ENCODE measurements around the gene GKN1.

Gene GKN1

DNA sequence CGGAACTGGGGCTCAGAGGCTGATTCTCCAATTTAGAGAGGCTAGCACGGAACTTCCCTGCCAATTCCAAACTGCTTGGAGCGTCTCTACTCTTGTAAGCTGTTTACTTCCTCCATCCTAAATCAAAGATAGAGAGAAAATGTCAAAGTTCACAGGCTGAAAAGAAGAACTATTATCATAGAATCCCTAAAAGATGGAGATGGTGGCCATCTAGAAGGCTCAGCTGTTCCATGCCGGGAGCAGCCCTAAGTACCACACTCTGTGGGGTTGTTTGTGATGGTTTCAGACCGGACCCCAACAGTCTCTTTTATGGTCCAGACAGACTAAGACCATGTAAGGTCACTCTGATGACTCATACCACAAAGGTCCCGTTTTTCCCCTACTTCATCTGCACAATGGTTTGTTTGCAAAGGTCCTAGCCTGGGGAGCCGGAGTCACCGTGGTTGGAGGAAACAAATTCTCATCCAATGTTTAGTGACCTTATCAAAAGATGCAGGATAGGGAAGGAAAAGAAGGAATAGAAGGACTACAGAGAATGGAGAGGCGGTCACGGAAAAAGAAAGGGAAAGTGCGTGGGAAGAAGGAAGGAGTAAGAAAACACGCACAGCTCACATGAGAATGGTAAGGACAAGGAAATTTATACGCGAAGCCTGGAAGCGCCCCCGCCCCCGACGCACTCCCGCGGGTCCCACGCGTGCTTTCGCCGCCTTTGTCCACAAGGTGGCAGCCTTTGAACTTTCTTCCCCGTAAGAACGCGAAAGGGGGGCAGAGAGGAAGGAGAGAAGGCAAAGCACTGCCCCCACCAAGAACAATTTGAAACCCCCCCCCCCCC lies 38.1 kb downstream of the GKN1 start:
- peak; percentile 84 for DNase-seq (ENCODE audit: low read depth)
- H3K4me3 ChIP-seq (ENCODE audit: low read length) = peak overlapping the region; percentile 98
- TF ChIP-seq CTCF (conservative IDR thresholded peaks at IDR 0.05; ENCODE audit: low read length) = peak; percentile 74

- peak within 1 kb of the TSS; percentile 98 for H3K4me3 ChIP-seq (ENCODE audit: low read length)
- no peak for DNase-seq (ENCODE audit: low read depth)
- 0 out of 2 replicates have a peak, but pooled peaks have one; percentile 11 for TF ChIP-seq CTCF (conservative IDR thresholded peaks at IDR 0.05; ENCODE audit: low read length)
Observed at GRCh38 chr2:69013142-69013839, 38.9 kb downstream of the GKN1 start, which contains the start of gene ANTXR1. Gene ANTXR1, plus strand, starts transcription at chr2:69013179. Its CDS starts 321 bp downstream, at chr2:69013500.

DNA sequence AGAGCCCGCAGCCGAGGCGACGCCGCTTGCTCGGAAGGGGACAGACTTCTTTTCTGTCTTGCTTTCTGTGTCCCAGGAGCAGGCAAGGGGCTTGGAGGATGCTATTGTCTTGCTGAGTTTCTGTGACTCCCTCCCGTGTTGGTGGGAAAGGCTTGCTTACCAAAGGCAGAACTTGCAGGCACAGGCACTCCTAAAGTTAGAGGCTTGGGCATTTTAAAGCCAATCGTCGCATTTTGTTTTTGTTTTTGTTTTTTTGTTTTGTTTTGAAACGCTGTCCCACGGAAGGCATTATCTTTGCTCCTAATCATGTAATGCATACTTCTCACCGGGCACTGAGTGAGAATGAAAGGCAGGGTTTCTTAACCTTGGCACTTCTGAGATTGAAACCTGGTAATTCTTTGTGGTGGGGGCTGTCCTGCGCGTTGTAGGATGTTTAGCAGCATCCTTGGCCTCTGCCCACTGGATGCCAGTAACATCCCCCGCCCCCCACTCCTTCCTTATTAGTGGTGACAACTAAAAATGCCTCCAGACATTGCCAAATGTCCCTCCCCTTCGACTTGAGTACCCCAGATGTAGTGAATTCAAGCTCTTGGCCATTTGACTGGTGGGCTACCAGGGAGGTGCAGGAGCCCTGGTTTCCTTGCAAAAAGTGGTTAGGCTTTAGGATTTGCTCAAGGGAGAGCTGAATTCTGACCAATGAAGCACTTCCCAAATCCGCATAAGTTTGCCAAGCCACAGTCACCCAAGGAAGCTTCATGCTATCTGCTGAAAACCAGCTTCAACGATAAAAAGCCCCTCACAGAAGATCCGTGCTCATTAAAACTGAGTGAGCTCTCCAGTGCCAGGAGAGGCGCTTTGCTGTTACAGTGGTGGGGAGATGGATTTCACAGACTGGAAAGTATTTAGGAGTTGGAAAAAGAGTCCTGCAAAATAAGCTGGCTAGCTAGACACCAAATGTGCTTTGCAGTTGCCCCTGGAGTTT lies 39.7 kb downstream of the GKN1 start:
- DNase-seq (ENCODE audit: low read depth) = peak; percentile 67
- peak; percentile 44 for TF ChIP-seq CTCF (conservative IDR thresholded peaks at IDR 0.05; ENCODE audit: low read length)
- peak overlapping the region; percentile 98 for H3K4me3 ChIP-seq (ENCODE audit: low read length)

GRCh38 chr2:69017080-69017479 lies 42.6 kb downstream of the GKN1 start:
- TF ChIP-seq CTCF (conservative IDR thresholded peaks at IDR 0.05; ENCODE audit: low read length) = no peak
- DNase-seq (ENCODE audit: low read depth) = peak; percentile 62
- H3K4me3 ChIP-seq (ENCODE audit: low read length) = peak overlapping the region; percentile 98

- DNase-seq (ENCODE audit: low read depth) = no peak
- no peak for TF ChIP-seq CTCF (conservative IDR thresholded peaks at IDR 0.05; ENCODE audit: low read length)
- H3K4me3 ChIP-seq (ENCODE audit: low read length) = no peak overlapping the region
Observed at GRCh38 chr2:69017835-69018234, 43.4 kb downstream of the GKN1 start.

GRCh38 chr2:69018678-69019095 lies 44.3 kb downstream of the GKN1 start:
- peak; percentile 67 for DNase-seq (ENCODE audit: low read depth)
- TF ChIP-seq CTCF (conservative IDR thresholded peaks at IDR 0.05; ENCODE audit: low read length) = no peak
- no peak overlapping the region for H3K4me3 ChIP-seq (ENCODE audit: low read length)
